MM.1S (cell line): ENCODE results near the gene VEGFC.

Experiments
- DNase-seq: peaks from one replicate; pipeline ENCODE4 v3.0.0-alpha.2; 2015
- H2AFZ ChIP-seq: fragments of 300-600 bp; sonication (generic); 2 replicates; pipeline ENCODE4 v1.6.0; 2016; ENCODE audit warnings: antibody characterized with exemption, low read length
- H3F3A ChIP-seq: fragments of 300-600 bp; sonication (generic); 2 replicates; pipeline ENCODE4 v1.6.1; 2016; ENCODE audit warnings: mild to moderate bottlenecking, antibody characterized with exemption, low read length, moderate library complexity, mixed read lengths; ENCODE audit not compliant: insufficient read depth
- H3K27ac ChIP-seq: fragments of 300-600 bp; sonication (generic); 2 replicates; pipeline ENCODE4 v1.5.1; 2016; ENCODE audit warnings: mild to moderate bottlenecking, low read length
- H3K27me3 ChIP-seq: fragments of 300-600 bp; sonication (generic); replicated peaks from 2 replicates; pipeline ENCODE4 v1.6.0; 2016; ENCODE audit warnings: low read length; ENCODE audit not compliant: insufficient read depth
- H3K36me3 ChIP-seq: fragments of 300-600 bp; sonication (generic); replicated peaks from 2 replicates; pipeline ENCODE4 v1.6.1; 2016; ENCODE audit warnings: mild to moderate bottlenecking, low read length, mixed read lengths; ENCODE audit not compliant: insufficient read depth
- H3K4me1 ChIP-seq: fragments of 300-600 bp; sonication (generic); 2 replicates; pipeline ENCODE4 v1.6.1; 2016; ENCODE audit warnings: low read length, mixed read lengths
- H3K4me2 ChIP-seq: fragments of 300-600 bp; sonication (generic); 2 replicates; pipeline ENCODE4 v1.6.0; 2016; ENCODE audit warnings: low read depth, low read length
- H3K4me3 ChIP-seq: fragments of 300-600 bp; sonication (generic); 2 replicates; pipeline ENCODE4 v1.5.1; 2016; ENCODE audit warnings: low read length, mixed read lengths
- H3K79me2 ChIP-seq: fragments of 300-600 bp; sonication (generic); 2 replicates; pipeline ENCODE4 v1.6.1; 2016; ENCODE audit warnings: mixed run types, low read length, mixed read lengths
- H3K9ac ChIP-seq: fragments of 300-600 bp; sonication (generic); 2 replicates; pipeline ENCODE4 v1.6.1; 2016; ENCODE audit warnings: low read length, mixed read lengths
- H3K9me2 ChIP-seq: fragments of 300-600 bp; sonication (generic); replicated peaks from 2 replicates; pipeline ENCODE4 v1.6.1; 2016; ENCODE audit warnings: mild to moderate bottlenecking, low read length, mixed read lengths; ENCODE audit not compliant: insufficient read depth
- H3K9me3 ChIP-seq: fragments of 300-600 bp; sonication (generic); replicated peaks from 2 replicates; pipeline ENCODE4 v1.6.1; 2016; ENCODE audit warnings: mild to moderate bottlenecking, low read length, mixed read lengths; ENCODE audit not compliant: insufficient read depth
- H4K20me1 ChIP-seq: fragments of 300-600 bp; sonication (generic); 2 replicates; pipeline ENCODE4 v1.6.1; 2016; ENCODE audit warnings: mild to moderate bottlenecking, low read length, moderate library complexity, mixed read lengths; ENCODE audit not compliant: insufficient read depth
- EZH2 ChIP-seq: fragments of 300-600 bp; sonication (generic); optimal IDR thresholded peaks from 2 replicates; pipeline ENCODE3; 2017; ENCODE audit warnings: low read depth, mild to moderate bottlenecking, antibody characterized with exemption, low read length, mixed read lengths
- EZH2phosphoT487 ChIP-seq: fragments of 300-600 bp; sonication (generic); IDR thresholded peaks from 2 replicates; pipeline ENCODE4 v1.6.1; 2018; ENCODE audit warnings: antibody characterized with exemption, low read length
- TF ChIP-seq, protein P1 (sequence below): fragments of 300-600 bp; sonication (generic); IDR thresholded peaks from 2 replicates; pipeline ENCODE4 v1.5.1; 2016; ENCODE audit warnings: antibody characterized with exemption, low read length, mixed read lengths

VEGFC gene

DNA sequence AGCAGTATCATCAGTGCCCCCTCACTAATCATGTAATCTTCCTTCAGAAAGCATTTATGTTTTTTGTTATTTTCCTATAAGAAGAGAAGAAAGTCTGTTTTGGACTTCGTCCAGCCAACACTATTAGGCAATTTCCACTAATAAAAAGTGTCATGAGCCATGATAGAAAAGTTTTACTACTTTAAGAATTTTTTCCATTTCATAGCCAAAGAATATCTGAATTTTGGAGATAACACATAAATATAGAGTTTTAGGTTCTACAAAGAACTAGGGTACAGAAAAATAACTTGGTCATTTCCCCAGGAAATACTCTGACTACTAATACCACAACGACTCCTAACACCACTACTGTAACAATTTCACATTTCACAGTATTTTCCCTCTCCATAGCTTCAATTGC is 41.8 kb upstream of the VEGFC start:
- TF ChIP-seq EZH2 = no peak
- TF ChIP-seq, protein P1, sequence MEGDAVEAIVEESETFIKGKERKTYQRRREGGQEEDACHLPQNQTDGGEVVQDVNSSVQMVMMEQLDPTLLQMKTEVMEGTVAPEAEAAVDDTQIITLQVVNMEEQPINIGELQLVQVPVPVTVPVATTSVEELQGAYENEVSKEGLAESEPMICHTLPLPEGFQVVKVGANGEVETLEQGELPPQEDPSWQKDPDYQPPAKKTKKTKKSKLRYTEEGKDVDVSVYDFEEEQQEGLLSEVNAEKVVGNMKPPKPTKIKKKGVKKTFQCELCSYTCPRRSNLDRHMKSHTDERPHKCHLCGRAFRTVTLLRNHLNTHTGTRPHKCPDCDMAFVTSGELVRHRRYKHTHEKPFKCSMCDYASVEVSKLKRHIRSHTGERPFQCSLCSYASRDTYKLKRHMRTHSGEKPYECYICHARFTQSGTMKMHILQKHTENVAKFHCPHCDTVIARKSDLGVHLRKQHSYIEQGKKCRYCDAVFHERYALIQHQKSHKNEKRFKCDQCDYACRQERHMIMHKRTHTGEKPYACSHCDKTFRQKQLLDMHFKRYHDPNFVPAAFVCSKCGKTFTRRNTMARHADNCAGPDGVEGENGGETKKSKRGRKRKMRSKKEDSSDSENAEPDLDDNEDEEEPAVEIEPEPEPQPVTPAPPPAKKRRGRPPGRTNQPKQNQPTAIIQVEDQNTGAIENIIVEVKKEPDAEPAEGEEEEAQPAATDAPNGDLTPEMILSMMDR = no peak
- no peak for TF ChIP-seq EZH2phosphoT487
- Histone ChIP-seq H3K4me1 (no peaks in the 10 kb centered on the region), H3K27ac (no peak overlapping the region), H3K36me3 (no peaks in the 10 kb centered on the region), H2AFZ (no peak overlapping the region), H3K4me2 (no peak overlapping the region), H3K4me3 (no peak overlapping the region), H4K20me1 (no peaks in the 10 kb centered on the region), H3K9ac (no peak overlapping the region), H3K9me3 (no peaks in the 10 kb centered on the region), H3F3A (no peaks in the 10 kb centered on the region), H3K27me3 (no peaks in the 10 kb centered on the region), H3K79me2 (no peaks in the 10 kb centered on the region), H3K9me2 (no peaks in the 10 kb centered on the region)
- DNase-seq = no peak

DNA sequence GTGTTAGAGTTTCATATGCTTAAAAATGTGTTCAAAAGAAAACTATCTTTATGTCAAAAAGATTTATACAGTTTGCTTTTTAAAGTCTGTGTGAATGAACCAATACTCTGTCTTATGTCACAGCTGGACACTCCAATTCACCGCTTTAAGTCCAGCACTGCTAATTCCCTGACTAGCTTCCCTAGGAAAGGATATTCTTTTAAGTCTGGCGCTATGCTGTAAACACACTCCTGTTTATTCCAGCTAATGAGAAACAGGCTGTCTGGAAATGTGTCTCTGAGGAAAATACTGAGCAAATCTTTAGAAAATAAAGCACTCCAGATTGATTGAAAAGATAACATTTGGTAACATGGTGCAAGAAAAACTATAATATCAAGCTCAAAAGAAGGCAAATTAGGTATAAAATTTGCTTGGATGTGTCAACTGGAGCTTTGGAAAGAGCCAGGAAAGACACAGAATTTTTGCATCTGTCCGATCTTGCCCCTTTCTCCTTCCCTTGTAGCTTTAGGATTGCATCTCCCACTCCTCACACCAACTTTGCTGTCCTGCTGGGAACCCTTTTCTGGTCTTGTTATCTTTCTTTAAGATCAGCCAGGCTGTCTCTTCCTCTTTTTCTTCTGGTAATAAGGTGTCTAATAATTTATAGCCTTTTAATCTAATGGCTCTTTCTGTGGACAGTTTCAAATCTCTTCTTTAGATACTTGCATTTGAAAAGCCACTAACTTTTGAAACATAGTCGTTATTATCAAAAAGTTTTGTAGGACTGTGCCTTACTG is 40.9 kb upstream of the VEGFC start:
- Histone ChIP-seq H3K9ac (no peak overlapping the region), H3K79me2 (no peaks in the 10 kb centered on the region), H3K36me3 (no peaks in the 10 kb centered on the region), H3F3A (no peaks in the 10 kb centered on the region), H3K9me3 (no peaks in the 10 kb centered on the region), H2AFZ (no peak overlapping the region), H3K9me2 (no peaks in the 10 kb centered on the region), H3K4me1 (no peaks in the 10 kb centered on the region), H3K4me2 (no peak overlapping the region), H3K4me3 (no peak overlapping the region), H4K20me1 (no peaks in the 10 kb centered on the region), H3K27me3 (no peaks in the 10 kb centered on the region), H3K27ac (no peak overlapping the region)
- TF ChIP-seq EZH2 (no peak), EZH2phosphoT487 (no peak)
- TF ChIP-seq, protein P1 = no peak
- DNase-seq = no peak

DNA sequence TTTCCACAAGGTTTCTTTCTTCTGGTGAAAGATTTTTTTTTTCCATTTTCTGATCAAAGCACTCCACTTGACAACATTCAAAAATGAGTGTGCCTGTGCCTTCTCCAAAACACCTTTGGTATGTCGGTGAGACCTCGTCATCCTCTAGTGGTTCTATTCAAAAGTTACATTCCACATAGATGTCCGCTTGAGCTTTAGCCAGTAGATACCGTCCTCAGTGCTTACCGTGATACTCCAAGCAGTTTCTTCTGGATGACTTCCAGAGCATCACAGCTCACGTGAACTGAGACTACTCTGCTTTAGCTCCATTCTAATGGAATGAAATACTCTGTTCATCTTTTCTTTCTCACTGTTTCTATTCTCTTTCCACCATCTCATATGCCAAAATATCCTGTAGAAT is 38.2 kb upstream of the VEGFC start:
- Histone ChIP-seq H3K4me3 (no peak overlapping the region), H3K79me2 (no peaks in the 10 kb centered on the region), H3K9me3 (no peaks in the 10 kb centered on the region), H3K36me3 (no peaks in the 10 kb centered on the region), H4K20me1 (no peaks in the 10 kb centered on the region), H2AFZ (no peak overlapping the region), H3K4me2 (no peak overlapping the region), H3K9me2 (no peaks in the 10 kb centered on the region), H3K9ac (no peak overlapping the region), H3K27ac (no peak overlapping the region), H3K4me1 (no peaks in the 10 kb centered on the region), H3F3A (no peaks in the 10 kb centered on the region), H3K27me3 (no peaks in the 10 kb centered on the region)
- TF ChIP-seq EZH2phosphoT487 (no peak), EZH2 (no peak)
- TF ChIP-seq, protein P1 = no peak
- DNase-seq = no peak
